HG03520 (cell line): ENCODE results near the gene FAM216B.
"Not testable (repeated sequence)": the region's sequence is repeated elsewhere in the genome, so short reads cannot be mapped to it uniquely, and the experiment has no call there.

Source experiments
- ATAC-seq: cut with Tn5 transposase; IDR thresholded peaks from one replicate; pipeline ENCODE4 v1.9.1; 2021; ENCODE audit warnings: mild to moderate bottlenecking, moderate library complexity; ENCODE audit not compliant: unreplicated experiment

Gene FAM216B

GRCh38 chr13:42780044-42780443 is 1.3 kb upstream of the FAM216B start:
- no peak for ATAC-seq

- ATAC-seq = no peak
These were observed 5.3 kb downstream of the FAM216B start for GRCh38 chr13:42786715-42787114.

DNA sequence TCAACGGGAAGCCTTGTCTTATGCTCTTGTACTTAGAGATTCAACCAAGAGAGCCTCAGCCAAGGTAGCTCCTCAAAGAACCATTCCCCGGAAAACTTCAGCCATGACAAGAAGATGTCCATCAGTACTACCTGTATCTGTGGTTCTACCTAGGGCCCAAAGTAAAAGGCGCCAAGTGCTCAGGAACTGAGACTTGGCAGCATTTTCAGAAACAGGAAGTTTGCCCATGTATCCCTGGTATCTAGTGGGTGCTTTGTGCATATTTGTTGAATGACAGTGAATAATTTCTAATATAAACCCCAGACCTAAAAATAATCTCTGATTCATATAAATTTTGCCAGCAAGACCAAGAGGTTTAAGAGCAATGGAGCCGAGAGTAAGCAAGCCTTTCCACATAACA is 7.2 kb downstream of the FAM216B start:
- ATAC-seq = no peak

DNA sequence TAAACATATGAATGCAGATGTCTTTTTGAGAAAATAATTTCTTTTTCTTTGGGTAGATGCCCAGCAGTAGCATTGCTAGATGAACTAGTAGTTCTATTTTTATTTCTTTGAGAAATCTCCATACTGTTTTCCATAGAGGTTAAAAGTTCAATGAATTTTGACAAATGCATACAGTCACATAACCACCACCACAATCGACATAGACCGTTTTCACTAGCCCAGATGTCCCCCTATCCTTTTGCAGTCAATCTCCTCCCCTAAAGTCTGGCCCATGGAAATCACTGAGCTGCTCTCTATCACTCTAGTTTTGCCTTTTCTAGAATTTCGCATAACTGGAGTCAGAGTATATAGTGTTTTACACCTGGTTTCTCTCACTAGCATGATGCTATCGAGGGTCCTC is 10.8 kb downstream of the FAM216B start:
- ATAC-seq = no peak

- no peak for ATAC-seq
These were observed 13.3 kb downstream of the FAM216B start for GRCh38 chr13:42794577-42795275.

GRCh38 chr13:42795666-42796065 is 14.3 kb downstream of the FAM216B start:
- no peak for ATAC-seq

- ATAC-seq = no peak
These were observed 15.5 kb downstream of the FAM216B start for GRCh38 chr13:42796747-42797356.

DNA sequence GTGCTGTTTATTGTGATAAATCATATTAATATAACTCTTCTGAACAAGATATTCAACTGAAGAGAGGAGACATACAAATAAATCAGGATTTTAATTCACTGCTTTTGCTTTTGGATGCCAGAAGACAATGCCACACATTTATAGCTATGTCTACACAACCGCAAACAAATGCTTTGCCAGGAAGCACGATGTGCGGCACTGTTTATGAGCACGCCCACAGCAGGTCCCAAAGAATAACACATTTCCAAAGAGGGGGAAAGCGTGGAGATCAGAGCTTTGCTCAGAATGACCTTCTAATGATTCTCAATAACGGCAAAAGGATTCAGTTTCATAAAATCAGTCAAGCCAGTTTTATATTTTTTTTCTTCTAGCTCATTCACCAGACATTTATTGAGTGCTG is 16.7 kb downstream of the FAM216B start:
- ATAC-seq = no peak

DNA sequence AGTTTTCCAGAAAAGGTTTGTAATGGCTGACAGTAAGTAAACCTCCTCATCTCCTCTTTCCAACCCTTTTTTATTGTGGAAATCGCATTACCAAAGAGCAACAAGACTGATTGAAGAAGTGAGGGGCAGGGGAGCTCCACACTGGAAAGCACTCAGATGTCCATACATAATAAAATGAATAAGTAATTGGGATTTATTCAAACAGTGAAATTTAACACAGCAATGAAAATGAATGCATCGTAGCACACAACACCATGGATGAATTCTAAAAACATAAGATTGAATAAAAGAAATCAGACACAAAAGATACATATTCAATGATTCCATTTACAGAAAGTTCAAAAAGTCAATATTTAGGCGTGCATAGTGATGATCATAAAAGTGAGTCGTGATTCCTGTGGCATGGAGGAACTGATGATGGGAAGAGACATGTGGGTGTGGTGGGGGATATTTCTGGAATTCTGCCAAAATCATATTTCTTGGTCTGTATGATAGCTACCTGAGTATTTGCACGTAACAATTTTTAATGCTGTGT is 18.8 kb downstream of the FAM216B start:
- ATAC-seq = no peak

- ATAC-seq = no peak
These were observed 22.3 kb downstream of the FAM216B start for GRCh38 chr13:42803563-42804204.

- ATAC-seq = peak; percentile 64
These were observed 23.0 kb downstream of the FAM216B start for GRCh38 chr13:42804244-42804874.

DNA sequence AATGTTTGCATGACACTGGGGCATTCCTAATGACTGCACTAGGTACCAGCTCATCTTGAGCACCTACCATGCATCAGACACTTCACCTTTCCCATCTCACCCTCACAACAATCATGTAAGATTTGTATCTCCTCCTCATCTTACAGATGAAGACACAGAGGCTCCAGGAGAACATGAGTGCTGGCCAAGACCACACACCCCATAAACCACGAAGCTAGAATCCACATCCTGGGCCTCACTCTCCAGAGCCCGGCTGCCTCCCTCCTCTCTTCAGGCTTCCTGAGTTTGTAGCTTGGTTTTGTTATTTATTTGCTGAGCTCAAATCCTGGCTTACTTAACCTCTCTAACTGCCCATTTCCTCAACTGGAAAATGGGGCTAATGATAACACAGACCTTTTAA is 25.9 kb downstream of the FAM216B start:
- ATAC-seq = no peak

DNA sequence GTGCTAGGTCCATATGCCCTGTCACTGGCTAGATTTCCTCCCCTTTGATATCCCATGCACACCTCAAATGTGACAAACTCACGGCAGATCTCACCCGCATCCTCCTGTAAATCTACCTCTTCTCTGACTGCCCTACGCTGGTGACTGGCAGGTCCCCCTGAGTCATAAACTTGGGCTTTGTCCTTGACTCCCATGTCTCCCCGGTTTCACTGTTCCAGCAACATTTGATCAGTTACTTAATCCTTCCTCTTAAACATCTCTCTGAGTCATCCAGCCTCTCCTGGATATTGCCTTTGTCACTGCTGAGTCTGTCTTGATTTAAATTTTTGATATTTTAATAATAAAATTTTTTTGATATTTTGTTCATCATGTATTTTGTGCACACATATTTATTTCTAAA is 26.5 kb downstream of the FAM216B start:
- no peak for ATAC-seq

DNA sequence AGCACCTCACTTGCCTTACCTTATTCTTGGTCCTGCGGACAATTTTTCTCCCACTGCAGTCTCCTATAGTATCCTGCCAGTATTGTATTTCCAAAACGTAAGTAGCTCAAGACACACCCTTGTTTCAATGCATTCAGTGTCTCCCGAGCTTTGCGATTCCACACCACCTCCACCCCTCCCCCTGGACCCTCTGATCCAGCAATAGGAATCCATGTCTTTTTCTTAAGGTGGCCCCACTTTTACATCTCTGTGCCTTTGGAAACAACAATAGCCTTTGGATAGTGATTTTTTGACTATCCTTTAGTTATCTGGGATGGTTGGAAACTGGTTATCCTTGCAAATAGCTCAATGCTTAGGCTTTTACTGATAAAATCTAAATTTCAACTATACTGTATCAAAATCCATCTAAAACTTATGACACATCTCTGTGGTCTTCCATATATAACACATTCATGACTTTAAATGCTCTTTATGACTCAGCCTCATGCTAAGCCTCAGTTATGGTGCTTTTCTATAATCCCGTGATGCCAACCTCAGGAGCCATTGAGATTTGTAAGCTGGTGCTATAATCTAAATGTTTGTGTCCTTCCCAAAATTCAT is 27.1 kb downstream of the FAM216B start:
- ATAC-seq = no peak

- ATAC-seq = no peak
These were observed 30.9 kb downstream of the FAM216B start for GRCh38 chr13:42812316-42812715.

- no peak for ATAC-seq
These were observed 33.5 kb downstream of the FAM216B start for GRCh38 chr13:42814868-42815267.

- ATAC-seq = no peak
These were observed 34.3 kb downstream of the FAM216B start for GRCh38 chr13:42815681-42816080.

- ATAC-seq = no peak
These were observed 35.2 kb downstream of the FAM216B start for GRCh38 chr13:42816538-42816937.

GRCh38 chr13:42819687-42820086 is 38.3 kb downstream of the FAM216B start:
- not testable (repeated sequence) for ATAC-seq

GRCh38 chr13:42820451-42820850 is 39.1 kb downstream of the FAM216B start:
- ATAC-seq = no peak

GRCh38 chr13:42821437-42821836 is 40.1 kb downstream of the FAM216B start:
- ATAC-seq = no peak
